HepG2 (cell line): Measurements from ENCODE around the gene DYNLT5. TPM values are rescaled to one million over a fixed set of nuclear protein-coding genes. Genes with fewer than 3 reads are reported as not detected.

Source experiments
- ATAC-seq: fragments of 200-7000 bp; cut with Tn5 transposase; 3 replicates; pipeline ENCODE4 v1.9.1; 2020; ENCODE audit warnings: mild to moderate bottlenecking, moderate library complexity
- BruUV-seq: library from RNA; stranded (reverse); fragments of 400-500 nt; replicated peaks from 2 replicates; lab custom pipeline; 2021; lab: Mats Ljungman, UMichigan
- CTCF ChIA-PET: fragments of 300-600 bp; formaldehyde crosslinking; extraction: SDS; loops from one replicate; lab custom pipeline; 2021; ENCODE audit warnings: low total read pairs, inconsistent platforms, low intra/inter-chr PET ratio; lab: Yijun Ruan, JAX
- POLR2A ChIA-PET: fragments of 350-600 bp; sonication (Branson Sonifier 250); formaldehyde crosslinking; loops from one replicate; lab custom pipeline; 2020; ENCODE audit warnings: antibody characterized with exemption, inconsistent platforms; lab: Yijun Ruan, JAX
- DNase-seq: peaks from one replicate; pipeline ENCODE4 v3.0.0-alpha.2; 2015; ENCODE audit warnings: low spot score
- FAIRE-seq: peaks from 3 replicates; lab custom pipeline; 2011; peaks lifted over from hg19 to GRCh38; lab: Jason Lieb, UNC
- H2AFZ ChIP-seq: one replicate; pipeline ENCODE4 v1.6.1; 2011; ENCODE audit warnings: low read length, inconsistent platforms
- H3K27ac ChIP-seq: fragments of 300-600 bp; 3 replicates; pipeline ENCODE4 v1.8.0; 2011; ENCODE audit warnings: mixed run types, mild to moderate bottlenecking, mixed read lengths, low read length, inconsistent platforms; ENCODE audit not compliant: insufficient read depth; ENCODE audit errors: extremely low read length
- H3K27me3 ChIP-seq, 2 experiments: fragments of 200-600 bp in 1 of 2; 2 replicates in 1 of 2; 3 replicates in 1 of 2; pipeline versions ENCODE4 v1.6.0 to v1.8.0; 2011; ENCODE audit warnings: low read length in 2 of 2, mild to moderate bottlenecking in 2 of 2, moderate library complexity in 2 of 2, inconsistent platforms in 1 of 2; ENCODE audit not compliant: insufficient read depth in 2 of 2, control insufficient read depth in 1 of 2
- H3K36me3 ChIP-seq, 2 experiments: fragments of 200-600 bp in 1 of 2; replicated peaks in 1 of 2; 2 replicates in 1 of 2; 3 replicates in 1 of 2; pipeline versions ENCODE4 v1.5.1 to v1.8.0; 2011; ENCODE audit warnings: low read length in 2 of 2, inconsistent platforms in 1 of 2; ENCODE audit not compliant: insufficient read depth in 2 of 2, control insufficient read depth in 1 of 2
- H3K4me1 ChIP-seq: 2 replicates; pipeline ENCODE4 v1.5.1; 2012; ENCODE audit warnings: low read length, inconsistent platforms; ENCODE audit not compliant: insufficient read depth
- H3K4me2 ChIP-seq: 2 replicates; pipeline ENCODE4 v1.6.0; 2011; ENCODE audit warnings: low read depth, low read length, inconsistent platforms
- H3K4me3 ChIP-seq, 3 experiments: fragments of 200-600 bp in 1 of 3; sonication (generic), shearing (Covaris generic) in 1 of 3; replicated peaks in 1 of 3; 2 replicates each; pipeline ENCODE4 v1.5.1; 2011 to 2016; ENCODE audit warnings: low read length in 3 of 3, inconsistent platforms in 2 of 3, low read depth in 2 of 3, mild to moderate bottlenecking in 2 of 3, control low read depth in 1 of 3, mixed read lengths in 1 of 3; ENCODE audit not compliant: insufficient read depth in 1 of 3
- H3K79me2 ChIP-seq: one replicate; pipeline ENCODE4 v1.6.1; 2011; ENCODE audit warnings: low read length, inconsistent platforms; ENCODE audit not compliant: insufficient read depth
- H3K9ac ChIP-seq: 2 replicates; pipeline ENCODE4 v1.6.0; 2011; ENCODE audit warnings: mild to moderate bottlenecking, low read depth, low read length, inconsistent platforms; ENCODE audit not compliant: insufficient read depth
- H3K9me3 ChIP-seq: 2 replicates; pipeline ENCODE4 v1.5.1; 2012; ENCODE audit warnings: mild to moderate bottlenecking, low read length
- H4K20me1 ChIP-seq: 2 replicates; pipeline ENCODE4 v1.6.0; 2011; ENCODE audit warnings: inconsistent platforms, mild to moderate bottlenecking, low read length, moderate library complexity; ENCODE audit not compliant: insufficient read depth
- ARID2 ChIP-seq: sonication (generic); formaldehyde crosslinking; IDR thresholded peaks from 2 replicates; pipeline ENCODE4 v1.8.1; 2022; ENCODE audit warnings: mild to moderate bottlenecking, missing genetic modification reagents, borderline replicate concordance
- GFI1 ChIP-seq: sonication (generic); formaldehyde crosslinking; IDR thresholded peaks from 2 replicates; pipeline ENCODE4 v1.5.0; 2020; ENCODE audit warnings: missing genetic modification reagents, mild to moderate bottlenecking, borderline replicate concordance
- GLMP ChIP-seq: sonication (generic); formaldehyde crosslinking; IDR thresholded peaks from 2 replicates; pipeline ENCODE4 v1.9.0; 2021; ENCODE audit warnings: missing genetic modification reagents, mild to moderate bottlenecking, borderline replicate concordance
- KDM1A ChIP-seq: IDR thresholded peaks from 2 replicates; pipeline ENCODE4 v1.6.1; 2016; ENCODE audit warnings: missing compliant biosample characterization
- RCOR2 ChIP-seq: IDR thresholded peaks from 2 replicates; pipeline ENCODE4 v1.6.1; 2016; ENCODE audit warnings: missing biosample characterization, missing genetic modification reagents
- ZMYM2 ChIP-seq: sonication (generic); formaldehyde crosslinking; IDR thresholded peaks from 2 replicates; pipeline ENCODE4 v1.8.0; 2022; ENCODE audit warnings: mild to moderate bottlenecking, missing genetic modification reagents
- ZNF530 ChIP-seq: sonication (generic); formaldehyde crosslinking; IDR thresholded peaks from 2 replicates; pipeline ENCODE4 v1.5.0; 2020; ENCODE audit warnings: low read depth, mild to moderate bottlenecking, missing genetic modification reagents
- ZNF567 ChIP-seq: sonication (generic); formaldehyde crosslinking; IDR thresholded peaks from 2 replicates; pipeline ENCODE4 v1.8.1; 2023; ENCODE audit warnings: mild to moderate bottlenecking, missing genetic modification reagents, borderline replicate concordance
- ZNF572 ChIP-seq: sonication (generic); formaldehyde crosslinking; IDR thresholded peaks from 2 replicates; pipeline ENCODE4 v1.5.1; 2020; ENCODE audit warnings: mild to moderate bottlenecking, missing genetic modification reagents
- ZNF674 ChIP-seq: sonication (generic); formaldehyde crosslinking; IDR thresholded peaks from 2 replicates; pipeline ENCODE4 v1.5.0; 2020; ENCODE audit warnings: low read depth, mild to moderate bottlenecking, missing genetic modification reagents
- ZNF678 ChIP-seq: sonication (generic); formaldehyde crosslinking; IDR thresholded peaks from 2 replicates; pipeline ENCODE4 v1.4.0; 2020; ENCODE audit warnings: mild to moderate bottlenecking, missing genetic modification reagents
- WGBS: methylation state at CpG from one replicate; pipeline ENCODE4 v1.1.6; 2017; ENCODE audit warnings: low lambda C conversion rate; 5-methylcytosine and 5-hydroxymethylcytosine counted together
- in situ Hi-C: cut with HindIII; loops from 2 replicates; pipeline ENCODE4 v1.10.0; 2017; ENCODE audit warnings: low pct_unique_long_range_greater_than_20kb; ENCODE audit not compliant: extremely low pct_ligation_motif_present
- intact Hi-C: fragments of 100-400 bp; cut with micrococcal nuclease; formaldehyde crosslinking; loops from one replicate; pipeline ENCODE4 v1.10.0; 2022; ENCODE audit not compliant: unreplicated experiment
- polyA plus RNA-seq, 8 experiments: library from polyadenylated mRNA; depleted of rRNA in 3 of 8; stranded (reverse) in 7 of 8; unstranded in 1 of 8; fragments of >200 nt; fragmentation: Illumina TruSeq in 4 of 8; extraction: Trizol in 4 of 8; gene quantifications; 2 replicates each; pipeline versions ENCODE4 v1.2.1 to v1.2.3, GENCODE V29; 2011 to 2016; ENCODE audit warnings: low read depth in 4 of 8, missing spikeins in 1 of 8, mixed read lengths in 1 of 8; ENCODE audit not compliant: insufficient read depth in 1 of 8
- total RNA-seq, 5 experiments: library from RNA; depleted of rRNA; stranded (reverse); fragments of >200 nt; fragmentation: Illumina TruSeq; extraction: Trizol; gene quantifications; 2 replicates each; pipeline ENCODE4 v1.2.3, GENCODE V29; 2016; ENCODE audit warnings: low read depth in 1 of 5
- TF ChIP-seq, protein P1 (sequence below): sonication (generic); formaldehyde crosslinking; IDR thresholded peaks from 2 replicates; pipeline ENCODE4 v1.4.0; 2020; ENCODE audit warnings: missing genetic modification reagents, borderline replicate concordance
- TF ChIP-seq, protein P2 (sequence below): sonication (generic); formaldehyde crosslinking; IDR thresholded peaks from 2 replicates; pipeline ENCODE4 v1.4.0; 2020; ENCODE audit warnings: missing genetic modification reagents

Gene DYNLT5
- total and polyA plus RNA-seq, 2 of the 13 experiments (the other 11 are each of a cell fraction or from before 2014, with no cell fraction given): not detected

- Histone ChIP-seq H2AFZ (no peak overlapping the region), H3K9me3 (no peaks in the 10 kb centered on the region), H3K36me3 (no peaks in the 10 kb centered on the region), H3K4me3 (no peak overlapping the region), H4K20me1 (no peaks in the 10 kb centered on the region), H3K27me3 (no peaks in the 10 kb centered on the region), H3K4me2 (no peak overlapping the region), H3K27ac (no peak overlapping the region), H3K9ac (no peak overlapping the region), H3K4me1 (no peaks in the 10 kb centered on the region), H3K79me2 (no peaks in the 10 kb centered on the region)
- intact Hi-C loops (no loop called here), in situ Hi-C loops (loop anchor here (25.0 kb wide), 1 partner anchor 783 kb away; no protein-coding TSS in a partner anchor)
- FAIRE-seq (no peak), ATAC-seq (no peak), DNase-seq (no peak)
- no TSS peak for BruUV-seq
- WGBS: under 1% methylated on average over 2 of the region's 2 CpGs
- TF ChIP-seq ARID2 (CRISPR knock-in tag) (no peak), ZNF572 (CRISPR knock-in tag) (no peak), ZNF530 (CRISPR knock-in tag) (no peak), ZMYM2 (CRISPR knock-in tag) (no peak), KDM1A (CRISPR knock-in tag) (no peak), RCOR2 (CRISPR knock-in tag) (no peak), GLMP (CRISPR knock-in tag) (no peak), GFI1 (CRISPR knock-in tag) (no peak), ZNF567 (no peak), ZNF674 (CRISPR knock-in tag) (no peak), ZNF678 (CRISPR knock-in tag) (no peak)
- TF ChIP-seq, protein P1, sequence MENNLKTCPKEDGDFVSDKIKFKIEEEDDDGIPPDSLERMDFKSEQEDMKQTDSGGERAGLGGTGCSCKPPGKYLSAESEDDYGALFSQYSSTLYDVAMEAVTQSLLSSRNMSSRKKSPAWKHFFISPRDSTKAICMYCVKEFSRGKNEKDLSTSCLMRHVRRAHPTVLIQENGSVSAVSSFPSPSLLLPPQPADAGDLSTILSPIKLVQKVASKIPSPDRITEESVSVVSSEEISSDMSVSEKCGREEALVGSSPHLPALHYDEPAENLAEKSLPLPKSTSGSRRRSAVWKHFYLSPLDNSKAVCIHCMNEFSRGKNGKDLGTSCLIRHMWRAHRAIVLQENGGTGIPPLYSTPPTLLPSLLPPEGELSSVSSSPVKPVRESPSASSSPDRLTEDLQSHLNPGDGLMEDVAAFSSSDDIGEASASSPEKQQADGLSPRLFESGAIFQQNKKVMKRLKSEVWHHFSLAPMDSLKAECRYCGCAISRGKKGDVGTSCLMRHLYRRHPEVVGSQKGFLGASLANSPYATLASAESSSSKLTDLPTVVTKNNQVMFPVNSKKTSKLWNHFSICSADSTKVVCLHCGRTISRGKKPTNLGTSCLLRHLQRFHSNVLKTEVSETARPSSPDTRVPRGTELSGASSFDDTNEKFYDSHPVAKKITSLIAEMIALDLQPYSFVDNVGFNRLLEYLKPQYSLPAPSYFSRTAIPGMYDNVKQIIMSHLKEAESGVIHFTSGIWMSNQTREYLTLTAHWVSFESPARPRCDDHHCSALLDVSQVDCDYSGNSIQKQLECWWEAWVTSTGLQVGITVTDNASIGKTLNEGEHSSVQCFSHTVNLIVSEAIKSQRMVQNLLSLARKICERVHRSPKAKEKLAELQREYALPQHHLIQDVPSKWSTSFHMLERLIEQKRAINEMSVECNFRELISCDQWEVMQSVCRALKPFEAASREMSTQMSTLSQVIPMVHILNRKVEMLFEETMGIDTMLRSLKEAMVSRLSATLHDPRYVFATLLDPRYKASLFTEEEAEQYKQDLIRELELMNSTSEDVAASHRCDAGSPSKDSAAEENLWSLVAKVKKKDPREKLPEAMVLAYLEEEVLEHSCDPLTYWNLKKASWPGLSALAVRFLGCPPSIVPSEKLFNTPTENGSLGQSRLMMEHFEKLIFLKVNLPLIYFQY: no peak
- TF ChIP-seq, protein P2, sequence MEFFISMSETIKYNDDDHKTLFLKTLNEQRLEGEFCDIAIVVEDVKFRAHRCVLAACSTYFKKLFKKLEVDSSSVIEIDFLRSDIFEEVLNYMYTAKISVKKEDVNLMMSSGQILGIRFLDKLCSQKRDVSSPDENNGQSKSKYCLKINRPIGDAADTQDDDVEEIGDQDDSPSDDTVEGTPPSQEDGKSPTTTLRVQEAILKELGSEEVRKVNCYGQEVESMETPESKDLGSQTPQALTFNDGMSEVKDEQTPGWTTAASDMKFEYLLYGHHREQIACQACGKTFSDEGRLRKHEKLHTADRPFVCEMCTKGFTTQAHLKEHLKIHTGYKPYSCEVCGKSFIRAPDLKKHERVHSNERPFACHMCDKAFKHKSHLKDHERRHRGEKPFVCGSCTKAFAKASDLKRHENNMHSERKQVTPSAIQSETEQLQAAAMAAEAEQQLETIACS (CRISPR knock-in tag): no peak
- ChIA-PET POLR2A (no interaction called here), CTCF (no interaction called here)
Observed at GRCh38 chr1:66745451-66745850, 6.8 kb upstream of the DYNLT5 start.
